Kasumi-1 (cell line): ENCODE results near the gene ZNF672.
A peak's percentile ranks its signal among the peaks of the same experiment; 100 is the strongest.

Source experiments
- DNase-seq, 2 experiments: peaks; one replicate each; lab custom pipeline; 2025; lab: John Stamatoyannopoulos, UW

ZNF672 gene

GRCh38 chr1:248834343-248834940 lies 3.6 kb upstream of the ZNF672 start:
- DNase-seq, result peak; percentile 18 to 21

- no peak for DNase-seq
Measured at GRCh38 chr1:248837045-248837780, 811 bp upstream of the ZNF672 start.

DNA sequence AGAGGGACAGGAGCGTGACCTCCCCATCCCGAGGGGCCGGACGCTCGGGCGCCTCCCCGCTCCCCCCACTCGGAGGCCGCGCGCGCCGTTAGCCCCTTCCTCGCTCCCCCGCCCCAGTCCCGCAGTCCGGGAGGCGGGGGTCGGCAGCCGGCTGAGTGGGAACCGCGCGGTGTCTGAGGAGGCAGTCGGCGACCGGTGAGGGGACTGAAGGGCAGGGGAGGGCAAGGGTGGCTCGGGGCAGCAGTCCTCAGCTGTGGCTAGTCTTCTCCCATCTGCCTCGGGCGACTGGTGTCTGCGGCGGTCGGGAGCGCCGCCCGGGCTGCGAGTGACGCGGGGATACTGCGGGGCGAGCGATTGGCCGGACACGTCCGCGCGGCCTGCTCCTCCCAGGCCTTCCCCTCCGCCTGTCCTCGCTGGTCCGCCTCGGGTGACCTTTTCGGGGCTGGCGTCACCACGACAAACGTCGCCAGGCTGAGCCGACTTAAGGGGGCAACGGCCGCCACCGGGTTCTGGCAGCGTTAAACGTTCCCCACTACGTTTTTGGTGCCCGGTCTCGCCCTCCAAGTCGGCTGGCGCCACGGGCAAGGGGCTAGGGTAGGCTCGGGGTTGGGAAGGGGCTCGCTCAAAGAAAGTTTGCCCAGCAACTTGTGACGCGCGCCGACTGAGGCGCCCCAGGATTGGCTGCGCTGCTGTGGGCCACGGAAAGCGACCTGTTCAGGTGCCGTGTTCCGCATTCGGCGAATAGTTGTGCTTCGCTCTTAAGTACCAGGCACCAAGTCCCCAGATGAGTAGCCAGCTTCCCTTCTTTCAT lies 538 bp downstream of the ZNF672 start:
- peak; percentile 77 to 79 for DNase-seq

- no peak for DNase-seq
Measured at GRCh38 chr1:248839168-248839555, 1.1 kb downstream of the ZNF672 start.

DNA sequence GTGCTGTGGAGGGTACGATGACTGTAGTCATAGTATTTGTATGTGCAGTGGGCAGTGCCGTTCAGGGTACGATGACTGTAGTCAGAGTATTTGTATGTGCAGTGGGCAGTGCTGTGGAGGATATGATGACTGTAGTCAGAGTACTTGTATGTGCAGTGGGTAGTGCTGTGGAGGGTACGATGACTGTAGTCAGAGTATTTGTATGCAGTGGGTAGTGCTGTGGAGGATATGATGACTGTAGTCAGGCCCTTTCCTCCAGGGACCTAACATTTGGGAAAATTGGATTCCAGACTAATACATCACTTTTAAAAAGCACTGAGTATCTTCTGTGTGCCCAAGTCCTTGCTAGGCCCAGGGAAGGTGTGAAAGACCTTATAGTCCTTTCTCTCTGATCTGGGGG lies 2.9 kb downstream of the ZNF672 start:
- DNase-seq, result no peak

GRCh38 chr1:248841702-248842395 lies 3.8 kb downstream of the ZNF672 start:
- peak; percentile 58 to 60 for DNase-seq

DNA sequence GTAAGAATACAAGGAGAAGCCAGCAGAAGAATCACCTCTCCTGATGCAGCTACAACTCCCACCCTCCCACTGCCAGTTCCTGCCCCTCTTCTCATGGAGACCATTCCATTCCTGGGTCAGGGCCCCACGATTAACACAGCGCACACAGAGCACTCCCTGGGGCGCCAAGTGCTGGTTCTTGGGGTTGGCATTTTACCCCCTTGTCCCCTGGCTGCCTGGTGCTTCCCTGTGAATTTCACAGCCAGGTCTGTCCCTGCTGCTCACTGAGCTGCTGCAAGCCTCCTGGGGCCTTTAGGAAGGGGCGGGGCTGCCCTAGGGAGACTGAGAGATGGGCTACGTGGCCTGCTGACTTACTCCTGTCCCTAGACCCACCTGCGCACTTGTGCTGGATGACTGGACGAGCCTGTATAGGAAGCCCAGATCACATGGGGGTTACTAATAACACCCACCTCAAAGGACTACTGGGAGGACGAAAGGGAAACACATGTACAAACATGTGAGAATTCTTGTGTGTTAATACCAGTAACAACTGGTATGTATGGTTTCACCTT lies 4.8 kb downstream of the ZNF672 start:
- no peak for DNase-seq

DNA sequence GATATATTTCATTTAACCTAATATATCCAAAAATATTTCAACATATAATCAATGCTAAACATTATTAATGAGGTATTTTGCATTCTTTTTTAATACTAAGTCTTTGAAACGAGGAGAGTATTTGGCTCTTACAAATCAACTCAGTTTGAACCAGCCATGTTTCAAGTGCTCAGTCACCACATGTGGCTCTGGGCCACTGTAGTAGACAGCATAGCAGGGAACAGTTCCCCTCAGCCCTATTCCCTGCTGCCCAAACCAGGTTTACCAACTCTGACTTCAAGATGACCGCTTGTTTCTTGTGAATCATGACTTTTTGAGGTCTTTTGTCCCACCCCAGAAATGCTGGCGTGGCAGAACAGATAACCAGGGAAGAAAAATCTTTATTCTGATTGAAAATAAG lies 5.7 kb downstream of the ZNF672 start:
- no peak for DNase-seq

GRCh38 chr1:248844526-248844925 lies 6.5 kb downstream of the ZNF672 start:
- no peak for DNase-seq

GRCh38 chr1:248847181-248847955 lies 9.3 kb downstream of the ZNF672 start:
- DNase-seq, result no peak

DNA sequence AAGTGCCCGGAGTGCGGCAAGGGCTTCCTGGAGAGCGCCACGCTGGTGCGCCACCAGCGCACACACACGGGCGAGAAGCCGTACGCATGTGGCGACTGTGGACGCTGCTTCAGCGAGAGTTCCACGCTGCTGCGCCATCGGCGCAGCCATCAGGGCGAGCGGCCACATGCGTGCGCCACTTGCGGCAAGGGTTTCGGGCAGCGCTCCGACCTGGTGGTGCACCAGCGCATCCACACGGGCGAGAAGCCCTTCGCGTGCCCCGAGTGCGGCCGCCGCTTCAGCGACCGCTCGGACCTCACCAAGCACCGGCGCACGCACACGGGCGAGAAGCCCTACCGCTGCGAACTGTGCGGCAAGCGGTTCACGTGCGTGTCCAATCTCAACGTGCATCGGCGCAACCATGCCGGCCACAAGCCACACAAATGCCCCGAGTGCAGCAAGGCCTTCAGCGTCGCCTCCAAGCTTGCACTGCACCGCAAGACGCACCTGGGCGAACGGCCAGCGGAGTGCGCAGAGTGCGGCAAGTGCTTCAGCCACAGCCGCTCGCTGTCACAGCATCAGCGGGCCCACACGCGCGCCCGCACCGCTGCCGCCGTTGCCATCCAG lies 10.0 kb downstream of the ZNF672 start:
- no peak for DNase-seq

GRCh38 chr1:248848602-248849001 lies 10.6 kb downstream of the ZNF672 start:
- no peak for DNase-seq

DNA sequence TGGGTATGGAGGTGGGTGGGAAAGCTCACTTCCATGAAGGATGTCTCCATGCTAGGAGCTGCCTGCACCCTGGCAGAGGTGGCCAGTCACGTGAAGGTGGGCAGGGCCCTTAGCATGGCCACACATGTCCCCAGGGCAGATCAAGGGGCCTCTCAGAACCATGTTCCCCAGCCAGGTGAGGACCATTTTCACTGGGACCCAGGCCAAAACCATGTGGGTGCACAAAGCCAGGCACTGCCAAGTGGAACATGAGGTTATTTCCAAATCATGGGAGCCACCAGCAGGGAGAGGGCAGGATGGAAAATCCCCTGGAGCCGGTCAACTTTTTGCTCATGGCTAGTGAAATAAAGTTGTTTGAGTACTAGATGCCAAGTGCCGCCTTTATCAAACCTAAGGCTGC lies 11.1 kb downstream of the ZNF672 start:
- DNase-seq, result no peak

- DNase-seq, result no peak
Measured at GRCh38 chr1:248849637-248850036, 11.6 kb downstream of the ZNF672 start.

DNA sequence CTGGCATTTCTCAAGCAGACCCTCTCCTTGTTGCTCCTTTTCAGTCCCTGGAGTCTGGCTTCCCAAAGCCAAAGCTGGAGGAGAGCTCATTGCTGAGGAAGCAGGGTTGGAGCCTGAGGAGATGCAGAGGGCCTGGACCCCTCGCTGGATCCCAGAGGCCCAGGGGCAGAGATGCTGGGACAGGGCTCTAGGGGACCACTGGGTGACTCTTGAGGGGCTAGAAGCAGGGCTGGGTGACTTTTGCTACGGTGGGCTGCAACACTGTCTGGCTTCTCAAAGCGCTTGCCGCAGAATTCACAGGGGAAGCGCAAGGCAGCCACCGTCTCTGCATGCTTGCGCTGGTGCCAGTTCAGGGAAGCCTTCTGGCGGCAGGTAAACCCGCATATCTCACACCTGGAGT lies 12.1 kb downstream of the ZNF672 start:
- DNase-seq, result no peak

DNA sequence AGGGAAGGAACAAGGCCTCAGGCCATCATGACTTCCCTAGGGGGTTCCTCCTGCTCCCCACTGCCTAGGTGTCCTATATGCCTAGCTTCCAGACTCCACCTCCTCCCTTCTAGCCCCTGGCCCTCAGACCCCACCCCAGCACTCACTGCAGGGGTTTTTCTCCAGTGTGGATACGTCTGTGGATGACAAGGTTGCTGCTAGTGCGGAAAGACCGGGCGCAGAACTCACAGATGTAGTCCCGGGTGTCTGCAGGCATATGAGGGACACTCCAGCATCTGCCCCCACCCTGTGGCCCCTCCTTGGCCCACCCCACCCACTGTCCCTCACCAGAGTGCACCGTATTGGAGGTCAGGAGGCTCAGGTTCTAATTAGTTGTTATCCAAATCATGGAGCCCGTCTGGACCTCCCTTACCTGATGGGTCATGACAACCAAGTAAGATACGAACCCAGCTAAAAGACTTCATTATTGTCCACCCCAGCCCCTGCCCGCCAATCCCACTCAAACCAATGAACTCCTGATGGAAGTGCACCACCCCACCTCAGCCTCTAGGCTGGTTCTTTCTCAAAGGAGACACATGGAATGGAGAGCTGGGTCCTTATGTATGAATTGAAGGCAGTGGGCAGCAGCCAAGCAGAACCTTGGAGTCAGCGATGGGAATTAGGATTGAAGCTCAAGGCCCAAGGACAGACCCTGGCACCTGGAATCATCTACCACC lies 12.7 kb downstream of the ZNF672 start:
- DNase-seq, result no peak

DNA sequence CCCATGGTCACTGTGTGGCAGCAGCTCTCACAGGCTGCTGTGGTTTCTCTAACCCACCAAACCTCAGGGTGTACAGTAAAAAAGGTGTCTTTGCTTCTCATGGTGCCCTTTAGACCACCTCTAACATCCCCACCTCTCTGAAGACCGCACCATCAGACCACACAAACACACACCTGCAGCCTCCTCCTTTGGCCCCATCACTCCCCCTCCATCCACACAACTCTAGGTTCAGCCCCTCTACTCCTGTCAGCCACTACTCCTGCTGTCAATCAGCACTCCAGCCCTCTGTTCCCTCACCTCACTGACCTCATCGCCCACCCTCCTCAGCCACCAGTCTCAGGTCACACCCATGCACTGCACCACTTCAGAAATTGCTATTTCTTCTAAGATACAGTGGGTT lies 13.4 kb downstream of the ZNF672 start:
- DNase-seq, result no peak

- no peak for DNase-seq
Measured at GRCh38 chr1:248852481-248853405, 14.7 kb downstream of the ZNF672 start.
